GM18498 (cell line): Measurements from ENCODE around the gene IGFALS.
A peak's percentile ranks its signal among the peaks of the same experiment; 100 is the strongest.

Experiments
- ATAC-seq: cut with Tn5 transposase; IDR thresholded peaks from one replicate; pipeline ENCODE4 v1.9.1; 2021; ENCODE audit warnings: mild to moderate bottlenecking, moderate library complexity; ENCODE audit not compliant: unreplicated experiment

IGFALS gene

DNA sequence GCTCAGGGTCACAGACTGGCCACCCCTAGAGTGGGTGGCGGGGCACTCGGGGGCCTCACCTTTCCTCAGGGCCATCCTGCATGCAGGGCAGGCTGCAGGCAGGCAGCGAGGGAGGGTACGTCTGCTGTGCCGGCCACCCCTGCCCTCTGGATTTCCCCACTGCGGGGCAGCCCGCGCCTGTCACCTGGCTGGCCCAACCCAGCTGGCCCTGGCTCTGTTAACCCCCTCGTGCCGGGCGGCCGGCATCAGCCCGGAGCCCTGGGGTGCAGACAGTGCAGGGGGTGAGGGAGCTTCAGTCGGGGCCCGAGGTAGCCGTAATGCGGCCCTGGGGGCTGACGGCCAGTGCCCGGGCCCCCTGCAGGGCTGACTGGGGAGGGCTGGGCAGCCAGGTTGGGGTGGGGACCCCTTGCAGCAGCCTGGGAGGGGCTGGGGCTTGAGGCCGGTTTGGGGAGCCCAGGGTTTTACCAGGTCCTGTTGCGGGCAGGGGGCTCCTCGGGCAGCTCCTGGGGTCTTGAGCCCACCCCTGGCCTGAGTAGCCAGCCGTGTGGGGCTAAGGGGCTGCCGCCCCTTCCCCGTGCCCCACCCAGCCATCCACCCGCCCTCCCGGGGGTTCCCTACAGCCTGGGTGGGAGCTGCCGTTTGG lies at the start of gene IGFALS:
Gene IGFALS (minus strand): TSS at position 128 of the 643 bp plus-strand sequence. CDS start 53 bp downstream, at position 75.
- no peak for ATAC-seq

DNA sequence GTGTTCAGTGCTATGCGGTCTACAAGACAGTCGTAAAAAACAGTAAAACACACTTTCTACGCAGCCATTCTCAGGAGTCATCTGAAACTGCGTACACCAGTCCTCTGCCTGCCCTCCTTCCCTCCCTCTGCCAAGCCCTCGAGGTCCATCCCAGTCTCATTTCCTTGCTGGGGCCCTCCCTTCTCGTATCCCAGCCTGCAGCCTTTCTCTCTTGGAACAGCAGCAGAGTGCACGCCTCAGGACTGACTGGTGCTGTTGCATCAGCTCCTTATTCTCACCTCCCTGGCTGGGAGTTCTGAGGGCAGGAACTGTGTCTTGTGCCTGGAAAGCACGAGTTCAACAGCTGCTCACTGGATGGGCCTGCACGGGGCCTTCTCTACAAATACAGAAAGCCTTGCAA lies 46.0 kb upstream of the IGFALS start:
- ATAC-seq = no peak

DNA sequence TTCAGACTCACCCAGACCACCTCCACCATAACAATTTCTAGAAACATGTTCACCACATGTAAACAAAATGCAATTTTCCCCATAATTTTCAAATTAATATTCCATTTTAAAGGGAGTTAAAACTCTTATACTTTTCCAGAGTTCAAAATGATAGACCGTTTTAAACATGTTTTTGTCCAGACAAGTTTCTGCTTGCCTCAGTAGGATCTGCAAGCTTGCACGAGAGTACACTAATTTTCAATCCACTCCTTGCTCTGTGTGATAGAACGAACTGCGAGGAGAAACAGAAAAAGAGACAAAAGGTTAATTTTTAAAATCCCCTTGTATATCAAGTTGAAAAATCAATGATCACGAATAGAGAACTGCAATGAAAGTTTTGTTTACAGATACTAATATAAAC lies 40.6 kb upstream of the IGFALS start:
- no peak for ATAC-seq

DNA sequence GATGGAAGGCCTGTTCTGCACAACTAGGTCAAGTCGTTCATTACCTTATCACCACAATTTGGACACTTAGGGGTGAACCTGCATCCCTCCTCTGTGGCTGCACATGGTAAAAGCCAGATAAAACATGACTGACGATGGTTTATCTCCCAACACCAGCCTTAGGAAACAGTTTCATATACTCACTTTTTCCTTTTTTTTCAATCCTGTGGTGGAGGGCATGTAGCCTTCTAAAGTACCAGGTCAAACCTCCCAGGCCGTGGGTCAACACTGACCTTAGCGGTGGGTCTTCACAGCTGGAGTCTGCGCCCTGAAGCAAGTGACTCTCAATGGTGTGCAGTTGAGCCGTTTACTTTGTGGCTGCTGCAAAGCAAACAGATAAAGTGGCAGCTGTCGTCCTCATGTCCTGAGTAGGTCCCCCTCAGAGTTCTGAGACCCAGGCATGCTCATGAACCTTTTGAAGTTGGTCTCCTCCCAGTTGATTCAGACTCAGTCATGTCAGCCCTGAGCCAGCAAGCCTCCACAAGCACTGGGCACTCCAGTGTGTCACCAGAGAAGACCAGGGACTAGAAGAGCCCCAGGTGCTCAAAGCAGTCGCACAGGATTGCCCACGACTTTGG lies 39.4 kb upstream of the IGFALS start:
- no peak for ATAC-seq

DNA sequence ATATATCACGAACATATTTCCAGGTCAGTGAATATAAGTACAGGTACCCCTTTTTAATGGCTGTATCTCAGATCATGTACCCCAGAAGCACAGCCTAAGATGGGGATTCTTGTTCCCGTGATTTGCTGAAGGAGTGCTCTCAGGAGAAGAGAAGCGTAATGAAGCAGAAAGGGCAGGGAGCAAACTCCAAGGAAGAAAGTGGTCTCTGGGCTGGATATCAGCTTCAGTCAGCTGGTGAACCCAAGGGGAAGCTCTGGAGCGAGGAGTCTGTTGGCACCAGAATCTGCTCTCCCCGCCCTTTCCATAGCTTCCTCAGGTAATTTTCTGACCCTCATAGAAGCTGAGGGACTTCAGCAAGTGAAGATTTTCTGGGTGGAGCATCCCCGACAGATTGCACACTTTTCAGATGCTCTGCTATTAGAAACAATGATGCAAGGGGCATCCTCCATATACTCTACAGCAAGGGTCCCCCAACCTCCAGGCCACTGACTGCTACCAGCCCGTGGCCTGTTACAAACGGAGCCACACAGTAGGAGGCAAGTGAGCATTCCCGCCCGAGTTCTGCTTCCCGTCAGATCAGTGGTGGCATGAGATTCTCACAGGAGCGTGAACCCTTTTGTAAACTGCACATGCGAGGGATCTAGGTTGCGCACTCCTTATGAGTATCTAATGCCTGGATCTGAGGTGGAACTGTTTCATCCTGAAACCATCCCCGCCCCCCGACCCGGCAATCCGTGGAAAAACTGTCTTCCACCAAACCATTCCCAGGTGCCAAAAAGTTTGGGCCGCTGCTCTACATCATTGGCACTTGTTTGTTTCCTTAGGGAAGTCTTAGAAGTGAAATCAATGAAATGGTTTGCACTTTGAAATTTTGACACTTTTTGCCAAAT lies 37.9 kb upstream of the IGFALS start:
- no peak for ATAC-seq

DNA sequence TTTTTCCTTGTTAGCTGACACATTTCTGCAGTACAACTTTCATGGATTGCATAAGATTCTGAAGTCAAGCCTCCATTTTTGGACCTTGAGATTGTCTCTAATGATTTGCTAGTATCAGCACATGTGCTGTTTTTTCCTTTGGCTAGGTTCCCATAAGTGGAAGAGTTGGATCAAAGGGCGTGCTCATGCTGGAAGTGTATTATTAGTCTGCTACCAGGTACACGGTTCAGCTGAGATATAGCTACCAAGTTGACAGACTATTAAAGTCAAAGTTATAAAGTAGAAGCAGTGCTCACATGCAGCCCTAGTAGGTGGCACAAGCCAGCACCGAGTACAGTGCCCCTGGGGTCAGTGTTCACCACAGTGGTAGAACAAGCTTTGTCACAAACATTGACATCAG lies 36.7 kb upstream of the IGFALS start:
- ATAC-seq = no peak

DNA sequence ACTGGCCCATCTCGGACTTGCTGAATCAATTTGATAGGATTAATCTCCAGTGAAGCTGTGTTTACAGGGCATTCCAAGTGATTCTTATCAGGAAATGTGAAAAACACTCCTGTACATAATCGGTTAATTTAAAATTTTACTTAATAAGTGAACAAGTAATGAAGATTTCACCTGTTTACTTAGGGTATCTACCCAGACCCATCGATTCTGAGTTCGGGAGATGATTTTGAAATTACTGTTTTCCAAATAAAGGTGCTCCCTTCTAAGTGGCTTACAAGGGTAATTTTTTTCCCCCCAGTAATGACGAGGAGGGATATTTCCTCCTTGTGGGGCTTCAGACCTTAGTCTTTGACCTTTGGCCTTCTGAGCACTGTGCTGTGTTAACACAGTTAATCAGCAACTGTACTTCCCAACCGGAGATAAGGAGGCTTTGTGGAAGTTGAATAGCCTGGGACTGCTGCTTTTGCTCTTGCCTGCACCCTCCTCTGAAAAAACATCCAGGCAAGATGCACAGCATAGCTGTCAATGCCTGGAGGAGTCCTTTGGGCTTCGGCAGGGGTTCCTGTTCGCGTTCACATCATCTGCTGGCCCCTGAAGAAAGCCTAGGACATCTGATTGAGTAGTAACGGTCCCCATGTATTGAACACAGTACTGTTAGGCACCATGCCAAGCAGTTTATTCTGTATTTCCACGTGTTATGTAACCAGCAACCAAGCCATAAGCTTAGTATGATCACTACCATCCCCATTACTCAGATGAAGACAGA lies 35.3 kb upstream of the IGFALS start:
- ATAC-seq = no peak

DNA sequence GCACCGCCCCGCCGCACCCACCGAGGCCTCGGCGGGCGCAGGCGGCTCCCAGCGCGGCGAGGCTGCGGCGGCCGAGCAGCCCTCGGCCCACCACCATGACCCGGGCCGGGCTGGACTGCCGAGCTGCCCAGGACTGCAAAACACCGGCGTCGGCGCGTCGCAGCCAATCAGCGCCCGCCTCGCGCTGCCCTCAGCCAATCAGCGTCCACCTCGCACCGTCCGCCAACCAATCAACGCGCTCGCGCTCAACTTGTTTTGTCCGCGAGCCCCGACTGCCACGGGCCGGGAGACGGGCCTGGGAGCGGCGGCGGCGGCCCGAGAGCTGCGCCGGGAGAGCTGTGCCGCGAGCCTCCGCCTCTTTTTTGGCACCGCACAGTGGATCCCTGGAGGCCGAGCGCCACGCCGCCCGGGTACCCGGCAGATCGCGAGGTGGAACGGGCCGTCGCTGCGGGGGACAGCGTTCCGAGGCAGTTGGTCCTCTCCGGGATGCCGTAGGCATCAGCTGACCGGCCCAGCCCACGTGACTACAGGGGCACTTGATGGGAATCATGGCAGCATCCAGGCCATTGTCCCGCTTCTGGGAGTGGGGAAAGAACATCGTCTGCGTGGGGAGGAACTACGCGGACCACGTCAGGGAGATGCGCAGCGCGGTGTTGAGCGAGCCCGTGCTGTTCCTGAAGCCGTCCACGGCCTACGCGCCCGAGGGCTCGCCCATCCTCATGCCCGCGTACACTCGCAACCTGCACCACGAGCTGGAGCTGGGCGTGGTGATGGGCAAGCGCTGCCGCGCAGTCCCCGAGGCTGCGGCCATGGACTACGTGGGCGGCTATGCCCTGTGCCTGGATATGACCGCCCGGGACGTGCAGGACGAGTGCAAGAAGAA lies 33.4 kb upstream of the IGFALS start, which contains the start of the genes FAHD1 and HAGH:
Gene FAHD1 (plus strand): TSS at position 516 of the 883 bp plus-strand sequence. CDS start 33 bp downstream, at position 549.
Gene HAGH (minus strand): TSS at position 135 of the 883 bp plus-strand sequence. CDS start 38 bp downstream, at position 97.
- peak; percentile 88 for ATAC-seq

DNA sequence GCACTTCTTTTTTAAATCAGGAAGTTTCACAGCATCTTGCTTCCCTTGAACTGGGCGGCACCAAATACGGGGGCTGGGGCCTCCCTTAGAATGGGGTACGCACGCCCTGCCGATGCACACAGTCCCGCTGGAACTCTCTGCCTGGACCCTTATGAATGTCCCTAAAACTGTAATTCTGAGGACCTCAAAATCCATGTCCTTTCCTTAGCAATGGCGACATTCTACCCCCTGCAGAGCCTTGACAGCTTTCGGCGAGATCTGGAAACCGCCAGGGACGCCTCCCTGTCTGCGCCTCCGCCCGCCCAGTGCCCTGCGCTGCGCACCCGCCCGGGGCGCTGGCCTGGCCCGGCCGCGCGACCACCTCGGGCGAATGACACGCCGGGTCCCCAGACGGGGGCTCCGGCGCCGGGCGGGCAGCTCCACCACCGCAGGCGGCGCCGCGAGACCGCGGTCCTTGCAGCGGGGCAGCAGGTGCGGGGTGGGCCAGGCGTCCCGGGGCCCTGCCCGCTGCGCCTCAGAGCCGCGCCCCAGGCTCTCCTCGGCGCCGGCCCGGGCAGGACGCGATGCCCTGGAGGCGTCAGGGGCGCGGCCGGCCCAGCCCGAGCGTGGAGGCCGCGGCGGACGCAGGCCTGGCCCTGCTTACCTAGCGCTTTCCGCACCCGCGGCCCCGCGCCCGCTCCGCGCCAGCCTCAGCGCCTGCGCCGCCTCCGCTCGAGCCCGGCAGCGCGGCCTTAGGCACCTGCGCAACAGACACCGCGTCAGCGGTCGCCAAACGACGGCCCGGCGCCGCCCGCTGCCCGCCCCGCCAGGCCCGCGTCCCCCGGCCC lies 32.6 kb upstream of the IGFALS start:
- peak; percentile 60 for ATAC-seq

DNA sequence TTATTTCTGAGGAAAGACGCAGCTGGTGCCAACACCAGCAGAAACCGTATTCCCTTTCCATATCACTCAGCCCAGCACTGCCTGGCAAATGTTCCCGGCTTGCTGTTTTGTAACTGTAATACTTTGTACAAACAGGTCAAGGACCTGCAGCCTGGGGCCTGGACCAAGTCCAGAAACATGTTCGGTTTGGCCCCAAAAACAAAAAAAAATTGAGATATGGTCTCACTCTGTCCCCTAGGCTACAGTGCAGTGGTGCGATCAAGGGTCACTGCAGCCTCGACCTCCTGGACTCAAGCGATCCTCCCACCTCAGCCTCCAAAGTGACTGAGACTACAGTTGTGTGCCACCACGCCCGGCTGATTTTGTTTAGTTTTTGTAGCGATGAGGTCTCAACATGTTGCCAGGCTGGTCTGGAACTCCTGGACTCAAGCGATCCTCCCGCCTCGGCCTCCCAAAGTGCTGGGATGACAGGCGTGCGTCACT lies 31.9 kb upstream of the IGFALS start:
- no peak for ATAC-seq

DNA sequence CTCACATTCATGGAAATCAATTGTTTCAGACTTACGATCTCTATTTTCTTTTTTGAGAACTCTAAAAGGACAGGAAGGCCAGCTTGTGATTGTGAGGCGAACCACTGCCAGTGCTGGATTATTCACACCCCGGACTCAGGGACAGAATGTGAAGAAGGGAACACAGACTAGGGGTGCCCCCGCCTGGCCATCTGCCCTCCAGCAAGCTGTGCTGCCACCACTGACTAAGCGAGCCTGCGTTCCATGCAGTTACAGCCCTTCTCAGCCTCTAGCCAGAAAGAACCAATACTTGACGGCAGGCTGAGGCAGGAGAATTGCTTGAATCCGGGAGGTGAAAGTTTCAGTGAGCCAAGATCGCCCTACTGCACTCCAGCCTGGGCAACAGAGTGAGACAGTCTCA lies 30.3 kb upstream of the IGFALS start:
- ATAC-seq = no peak

DNA sequence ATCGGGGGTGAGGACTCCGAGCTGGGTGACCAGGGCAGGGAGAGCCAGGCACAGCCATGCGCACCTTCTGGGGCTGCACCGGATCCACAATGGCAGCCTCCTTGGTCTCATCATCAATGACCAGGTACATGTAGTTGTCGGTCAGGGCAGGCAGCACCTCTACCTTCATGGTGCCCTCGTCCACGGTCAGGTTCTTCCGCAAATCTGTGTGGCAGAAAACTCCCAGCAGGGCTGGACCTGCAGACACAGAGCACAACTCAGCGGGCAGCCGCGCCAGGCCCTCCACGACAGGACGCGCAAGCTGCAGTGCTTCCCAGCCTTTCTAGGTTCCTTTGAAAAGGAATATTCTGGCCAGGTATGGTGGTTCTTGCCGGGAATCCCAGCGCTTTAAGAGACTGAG lies 29.3 kb upstream of the IGFALS start:
- no peak for ATAC-seq

DNA sequence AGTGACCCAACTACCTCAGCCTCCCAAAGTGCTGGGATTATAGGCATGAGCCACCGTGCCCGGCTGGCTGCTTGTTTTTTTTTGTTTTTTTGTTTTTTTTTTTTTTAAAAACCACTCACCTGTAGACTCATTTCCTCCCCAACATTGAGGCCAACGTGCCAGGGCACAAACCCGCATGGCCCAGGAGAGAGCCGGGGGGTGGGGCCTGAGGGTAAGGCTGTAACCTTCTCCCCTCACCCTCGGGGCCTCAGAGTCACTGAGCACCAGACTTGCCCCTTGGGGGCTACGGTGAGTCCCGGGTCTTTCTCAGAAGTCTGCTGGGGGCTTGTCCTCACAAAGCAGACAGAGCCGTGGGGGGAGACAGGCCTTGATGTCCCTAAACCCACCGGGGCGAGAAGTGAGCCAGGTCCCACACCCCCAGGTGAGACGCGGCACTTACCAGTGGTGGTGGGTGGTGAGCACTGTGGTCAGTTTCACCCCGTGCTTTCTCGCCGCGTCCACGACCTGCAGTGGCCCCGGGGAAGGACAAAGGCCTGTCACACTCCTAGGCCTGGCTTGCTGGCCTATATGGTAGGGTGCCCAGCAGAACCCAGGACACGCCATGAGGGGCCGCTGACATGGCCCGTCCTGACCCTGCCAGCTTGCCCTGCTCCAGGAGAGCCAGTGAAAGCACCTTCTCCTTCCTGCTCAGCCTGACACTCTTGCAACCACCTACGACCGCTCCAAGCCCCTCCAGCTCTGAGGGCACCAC lies 28.5 kb upstream of the IGFALS start:
- no peak for ATAC-seq

DNA sequence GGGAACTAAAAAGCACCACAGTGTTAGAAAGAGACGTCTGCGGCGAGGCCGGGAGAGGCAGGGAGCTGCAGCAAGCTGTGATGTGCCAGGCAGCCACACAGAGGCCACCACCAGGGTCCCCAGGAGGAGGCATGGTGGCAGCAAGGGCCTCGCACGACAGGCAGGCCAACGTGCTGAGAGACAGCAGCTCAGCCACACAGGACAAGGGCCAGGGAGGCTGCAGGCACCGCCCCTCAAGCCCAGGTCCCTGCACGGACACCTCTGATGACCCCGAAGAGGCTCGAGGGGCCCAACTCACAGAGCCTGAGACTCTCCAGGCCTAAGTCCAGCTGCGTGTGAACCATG lies 27.4 kb upstream of the IGFALS start:
- no peak for ATAC-seq

DNA sequence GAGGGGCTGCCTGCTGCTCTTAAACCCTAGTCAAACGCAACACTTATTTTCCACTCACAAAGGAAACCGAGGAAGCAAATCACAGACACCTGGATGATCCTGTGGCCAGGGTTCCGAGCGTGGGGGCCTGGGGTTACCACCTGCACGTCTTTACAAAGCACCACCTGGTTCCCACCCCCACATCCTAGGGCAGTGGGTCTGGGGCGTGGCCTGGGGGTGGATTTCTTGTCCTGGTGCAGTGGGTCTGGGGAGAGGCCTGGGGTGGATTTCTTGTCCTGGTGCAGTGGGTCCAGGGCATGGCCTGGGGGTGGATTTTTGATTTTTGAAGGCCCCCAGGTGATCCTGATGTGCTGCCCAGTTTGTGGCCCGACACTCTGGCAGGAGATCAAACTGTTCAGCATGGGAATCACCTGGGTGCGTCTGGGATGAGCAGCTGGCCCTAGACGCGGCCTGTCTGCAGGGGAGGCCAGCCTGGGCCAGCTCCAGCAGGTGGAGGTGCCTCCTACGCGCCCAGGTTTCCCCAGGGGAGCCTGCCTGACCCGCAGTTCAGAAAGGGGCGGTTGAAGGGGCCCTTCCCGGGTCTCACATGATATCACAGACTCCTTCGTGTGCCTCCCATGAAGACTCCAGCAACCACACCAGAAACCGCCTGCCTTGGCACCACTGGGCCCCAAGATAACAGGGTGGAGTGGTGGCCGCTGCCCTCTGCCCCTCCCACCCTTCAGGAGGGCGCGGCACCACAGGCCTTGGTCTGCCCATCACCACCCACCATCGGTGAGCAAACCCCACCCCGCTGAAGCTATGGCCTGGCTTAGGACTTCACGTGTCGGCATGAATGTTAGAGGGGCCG lies 26.8 kb upstream of the IGFALS start:
- ATAC-seq = no peak

DNA sequence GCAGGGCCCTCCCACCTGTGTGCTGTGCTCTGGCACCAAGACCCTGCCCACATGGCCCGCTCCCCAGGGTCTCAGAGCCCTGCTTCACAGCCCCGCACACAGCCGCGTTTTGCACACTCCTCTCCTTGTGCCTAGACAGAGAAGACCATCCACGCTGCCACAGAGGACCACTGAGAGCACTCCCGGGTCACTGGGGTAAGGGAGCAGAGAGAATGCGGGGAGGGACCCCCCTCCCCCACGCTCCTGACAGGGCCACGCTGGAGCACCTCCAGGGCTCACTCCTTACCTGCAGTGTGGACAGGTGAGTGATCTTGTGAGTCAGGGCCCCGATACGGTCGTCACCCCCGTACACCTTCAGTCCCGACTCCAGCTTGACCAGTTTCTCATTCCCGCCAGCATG lies 26.1 kb upstream of the IGFALS start:
- no peak for ATAC-seq

DNA sequence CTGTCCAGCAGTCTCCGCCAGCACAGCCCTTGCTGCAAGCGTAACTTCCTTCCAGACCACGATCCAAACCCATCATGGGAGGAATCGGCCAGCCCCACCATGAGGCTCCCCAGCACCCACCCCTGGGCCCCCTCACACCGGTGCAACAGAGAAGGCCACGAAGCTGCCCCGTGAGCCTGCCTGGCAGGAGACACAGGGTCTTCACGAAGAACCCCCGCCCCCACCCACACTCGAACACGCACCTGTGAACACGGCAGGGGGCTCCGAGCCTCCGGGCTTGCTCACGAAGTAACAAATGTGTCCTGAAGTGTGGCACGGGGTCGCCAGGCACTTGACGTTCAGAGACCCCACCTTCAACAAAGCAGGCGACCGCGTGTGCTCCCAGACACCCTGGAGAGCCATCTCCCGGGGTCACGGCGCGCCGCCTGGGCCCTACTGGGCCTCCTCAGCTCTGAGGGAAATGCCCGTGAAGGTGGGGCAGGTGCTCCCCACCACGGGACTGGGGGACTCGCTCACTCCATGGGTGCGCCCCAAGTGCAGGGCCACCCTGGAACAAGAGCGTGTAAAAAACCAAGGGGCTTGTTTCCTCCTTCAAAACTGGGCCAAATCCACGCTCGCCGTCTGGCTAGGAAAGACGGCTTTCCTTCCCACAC lies 25.5 kb upstream of the IGFALS start:
- ATAC-seq = no peak
